PC-9 (cell line): ENCODE results near the gene CHEK1. TPM values are rescaled to one million over a fixed set of nuclear protein-coding genes. Genes with fewer than 3 reads are reported as not detected.
"Not testable (repeated sequence)": the region's sequence is repeated elsewhere in the genome, so short reads cannot be mapped to it uniquely, and the experiment has no call there.

Experiments used
- BruUV-seq: library from RNA; stranded (reverse); fragments of 400-500 nt; replicated peaks from 2 replicates; lab custom pipeline; 2021; lab: Mats Ljungman, UMichigan
- CTCF ChIA-PET: fragments of 300-600 bp; sonication (Branson Sonifier 250); formaldehyde crosslinking; loops from one replicate; lab custom pipeline; 2022; ENCODE audit warnings: antibody characterized with exemption; lab: Charles Lee
- POLR2A ChIA-PET: fragments of 300-600 bp; sonication (Branson Sonifier 250); formaldehyde crosslinking; loops from one replicate; lab custom pipeline; 2022; ENCODE audit warnings: antibody characterized with exemption; ENCODE audit not compliant: unreplicated experiment; lab: Charles Lee
- DNase-seq, 2 experiments: peaks; one replicate each; pipeline versions ENCODE4 v3.0.0 to v3.0.0-alpha.2; 2015 to 2022; ENCODE audit warnings: mixed read lengths in 1 of 2
- H2AFZ ChIP-seq: fragments of 200-600 bp; sonication (generic); 2 replicates; pipeline ENCODE4 v1.8.1; 2017; ENCODE audit warnings: antibody characterized with exemption
- H3F3A ChIP-seq: fragments of 200-600 bp; sonication (generic); 2 replicates; pipeline ENCODE4 v1.8.1; 2017; ENCODE audit warnings: antibody characterized with exemption, mild to moderate bottlenecking, low read depth; ENCODE audit not compliant: insufficient read depth
- H3K27ac ChIP-seq: fragments of 200-600 bp; sonication (generic); 2 replicates; pipeline ENCODE4 v1.6.1; 2016; ENCODE audit warnings: mixed run types
- H3K27me3 ChIP-seq: fragments of 200-600 bp; sonication (generic); 2 replicates; pipeline ENCODE4 v1.6.1; 2016; ENCODE audit warnings: low read depth, mixed run types; ENCODE audit not compliant: insufficient read depth
- H3K36me3 ChIP-seq: fragments of 200-600 bp; sonication (generic); 2 replicates; pipeline ENCODE4 v1.6.1; 2016; ENCODE audit warnings: low read depth, mixed run types
- H3K4me1 ChIP-seq: fragments of 200-600 bp; sonication (generic); replicated peaks from 2 replicates; pipeline ENCODE4 v1.6.1; 2016; ENCODE audit warnings: mixed run types; ENCODE audit not compliant: insufficient read depth
- H3K4me2 ChIP-seq: fragments of 200-600 bp; sonication (generic); 2 replicates; pipeline ENCODE4 v1.6.1; 2017; ENCODE audit warnings: mixed run types
- H3K4me3 ChIP-seq: fragments of 200-600 bp; sonication (generic); 2 replicates; pipeline ENCODE4 v1.6.1; 2016; ENCODE audit warnings: mixed run types
- H3K79me2 ChIP-seq: fragments of 200-600 bp; sonication (generic); 2 replicates; pipeline ENCODE4 v1.6.1; 2017; ENCODE audit warnings: low read depth, mixed run types
- H3K9me2 ChIP-seq: fragments of 200-600 bp; sonication (generic); 2 replicates; pipeline ENCODE4 v1.8.1; 2017; ENCODE audit warnings: mild to moderate bottlenecking; ENCODE audit not compliant: insufficient read depth
- H3K9me3 ChIP-seq: fragments of 200-600 bp; sonication (generic); 2 replicates; pipeline ENCODE4 v1.8.1; 2016; ENCODE audit warnings: low read depth; ENCODE audit not compliant: insufficient read depth
- H4K20me1 ChIP-seq: fragments of 200-600 bp; sonication (generic); 2 replicates; pipeline ENCODE4 v1.8.1; 2017; ENCODE audit not compliant: insufficient read depth
- EZH2 ChIP-seq: fragments of 200-600 bp; sonication (generic); IDR thresholded peaks from 2 replicates; pipeline ENCODE4 v1.8.0; 2017; ENCODE audit warnings: antibody characterized with exemption, low read depth
- intact Hi-C: fragments of 100-400 bp; cut with micrococcal nuclease; formaldehyde crosslinking; loops from one replicate; pipeline ENCODE4 v1.10.0; 2022; ENCODE audit not compliant: unreplicated experiment
- total RNA-seq: library from RNA; stranded (reverse); gene quantifications from 2 replicates; pipeline ENCODE4 v1.2.3, GENCODE V29; 2021
- TF ChIP-seq, protein P1 (sequence below): fragments of 200-600 bp; sonication (generic); conservative IDR thresholded peaks from 2 replicates; pipeline ENCODE4 v1.6.1; 2017; ENCODE audit warnings: mixed run types, antibody characterized with exemption, mild to moderate bottlenecking, moderate library complexity

The CHEK1 gene
- total RNA-seq, 1 experiment from 2014 or later = 36.5 TPM

- H3K36me3 ChIP-seq = no peaks in the 10 kb centered on the region
- POLR2A ChIA-PET = no interaction called here
- CTCF ChIA-PET = no interaction called here
- H4K20me1 ChIP-seq = no peaks in the 10 kb centered on the region
- H3F3A ChIP-seq = no peaks in the 10 kb centered on the region
- H3K27ac ChIP-seq = no peak overlapping the region
- no TSS peak for BruUV-seq
- intact Hi-C loops = no loop called here
- H3K9me2 ChIP-seq = no peaks in the 10 kb centered on the region
- no peak overlapping the region for H2AFZ ChIP-seq
- H3K4me2 ChIP-seq = no peak overlapping the region
- H3K4me3 ChIP-seq = no peak overlapping the region
- H3K27me3 ChIP-seq = peaks cover 57% of the 10 kb centered on the region
- DNase-seq = no peak
- no peaks in the 10 kb centered on the region for H3K9me3 ChIP-seq
- no peaks in the 10 kb centered on the region for H3K4me1 ChIP-seq
- TF ChIP-seq, protein P1, sequence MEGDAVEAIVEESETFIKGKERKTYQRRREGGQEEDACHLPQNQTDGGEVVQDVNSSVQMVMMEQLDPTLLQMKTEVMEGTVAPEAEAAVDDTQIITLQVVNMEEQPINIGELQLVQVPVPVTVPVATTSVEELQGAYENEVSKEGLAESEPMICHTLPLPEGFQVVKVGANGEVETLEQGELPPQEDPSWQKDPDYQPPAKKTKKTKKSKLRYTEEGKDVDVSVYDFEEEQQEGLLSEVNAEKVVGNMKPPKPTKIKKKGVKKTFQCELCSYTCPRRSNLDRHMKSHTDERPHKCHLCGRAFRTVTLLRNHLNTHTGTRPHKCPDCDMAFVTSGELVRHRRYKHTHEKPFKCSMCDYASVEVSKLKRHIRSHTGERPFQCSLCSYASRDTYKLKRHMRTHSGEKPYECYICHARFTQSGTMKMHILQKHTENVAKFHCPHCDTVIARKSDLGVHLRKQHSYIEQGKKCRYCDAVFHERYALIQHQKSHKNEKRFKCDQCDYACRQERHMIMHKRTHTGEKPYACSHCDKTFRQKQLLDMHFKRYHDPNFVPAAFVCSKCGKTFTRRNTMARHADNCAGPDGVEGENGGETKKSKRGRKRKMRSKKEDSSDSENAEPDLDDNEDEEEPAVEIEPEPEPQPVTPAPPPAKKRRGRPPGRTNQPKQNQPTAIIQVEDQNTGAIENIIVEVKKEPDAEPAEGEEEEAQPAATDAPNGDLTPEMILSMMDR = no peak
- no peak for TF ChIP-seq EZH2
- no peaks in the 10 kb centered on the region for H3K79me2 ChIP-seq
Observed at GRCh38 chr11:125701018-125701610, 76.2 kb downstream of the CHEK1 start.

GRCh38 chr11:125701858-125702621, 77.1 kb downstream of the CHEK1 start:
- no peaks in the 10 kb centered on the region for H3K9me2 ChIP-seq
- intact Hi-C loops = no loop called here
- H4K20me1 ChIP-seq = no peaks in the 10 kb centered on the region
- no peak for DNase-seq
- TF ChIP-seq EZH2 = no peak
- TF ChIP-seq, protein P1 = no peak
- H3K4me1 ChIP-seq = no peaks in the 10 kb centered on the region
- H3K4me3 ChIP-seq = no peak overlapping the region
- no peak overlapping the region for H2AFZ ChIP-seq
- H3F3A ChIP-seq = no peaks in the 10 kb centered on the region
- H3K27me3 ChIP-seq = peaks cover 57% of the 10 kb centered on the region
- no peaks in the 10 kb centered on the region for H3K36me3 ChIP-seq
- ChIA-PET POLR2A (no interaction called here), CTCF (no interaction called here)
- no peaks in the 10 kb centered on the region for H3K79me2 ChIP-seq
- H3K9me3 ChIP-seq = no peaks in the 10 kb centered on the region
- H3K4me2 ChIP-seq = no peak overlapping the region
- no TSS peak for BruUV-seq
- no peak overlapping the region for H3K27ac ChIP-seq

GRCh38 chr11:125704686-125705085, 79.7 kb downstream of the CHEK1 start:
- H3K79me2 ChIP-seq, BruUV-seq, H2AFZ ChIP-seq, POLR2A ChIA-PET, CTCF ChIA-PET, H3F3A ChIP-seq, intact Hi-C loops, DNase-seq, H3K4me2 ChIP-seq, H3K36me3 ChIP-seq, H4K20me1 ChIP-seq, H3K9me3 ChIP-seq, H3K4me1 ChIP-seq, H3K4me3 ChIP-seq, H3K9me2 ChIP-seq, H3K27ac ChIP-seq: not testable (repeated sequence)
- H3K27me3 ChIP-seq = peaks cover 38% of the 10 kb centered on the region
